Activated CD4-positive, alpha-beta T cell treated with anti-CD3 and anti-CD28 coated beads, Interleukin-2, amount 50 U/mL, for 16 hours (primary cell): ENCODE measurements around the gene MTHFS.
"Not testable (repeated sequence)": the region's sequence is repeated elsewhere in the genome, so short reads cannot be mapped to it uniquely, and the experiment has no call there.

Experiments
- DNase-seq: peaks from one replicate; pipeline ENCODE4 v3.0.0-alpha.2; 2020

The MTHFS gene

DNA sequence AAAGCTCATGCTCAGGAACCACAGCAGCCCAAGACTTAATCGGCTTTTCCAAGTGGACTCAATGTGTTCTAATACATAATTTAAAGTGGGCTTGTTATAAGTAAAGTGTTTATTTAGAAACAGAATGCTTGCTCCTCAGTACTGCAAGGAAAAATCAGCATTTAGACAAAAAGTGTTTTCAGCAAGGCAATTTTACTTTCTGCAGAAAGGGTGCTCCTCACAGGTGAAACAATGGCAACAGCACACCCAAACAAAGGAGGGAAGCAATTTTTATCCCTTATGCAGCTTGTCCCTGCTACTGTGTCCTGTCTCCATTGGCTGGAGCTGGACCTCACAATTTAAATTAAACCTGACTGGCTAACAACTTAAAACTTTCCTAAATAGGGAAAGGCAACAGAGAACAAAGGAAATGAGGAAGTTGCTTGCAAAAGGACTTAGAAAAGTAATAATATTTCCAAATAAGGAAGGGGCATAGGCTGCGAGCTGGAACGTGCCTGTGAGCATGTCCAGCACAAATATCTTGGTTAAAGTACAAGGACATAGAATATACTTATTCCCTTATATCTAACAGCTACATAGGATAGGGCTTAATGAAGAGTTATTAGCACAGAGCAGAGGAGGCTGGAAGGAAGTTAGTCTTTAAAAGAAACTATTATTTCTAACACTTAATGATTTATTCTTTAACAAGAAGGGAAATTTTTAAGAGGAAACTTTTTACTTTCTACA is 19.1 kb upstream of the MTHFS start:
- DNase-seq: not testable (repeated sequence)

DNA sequence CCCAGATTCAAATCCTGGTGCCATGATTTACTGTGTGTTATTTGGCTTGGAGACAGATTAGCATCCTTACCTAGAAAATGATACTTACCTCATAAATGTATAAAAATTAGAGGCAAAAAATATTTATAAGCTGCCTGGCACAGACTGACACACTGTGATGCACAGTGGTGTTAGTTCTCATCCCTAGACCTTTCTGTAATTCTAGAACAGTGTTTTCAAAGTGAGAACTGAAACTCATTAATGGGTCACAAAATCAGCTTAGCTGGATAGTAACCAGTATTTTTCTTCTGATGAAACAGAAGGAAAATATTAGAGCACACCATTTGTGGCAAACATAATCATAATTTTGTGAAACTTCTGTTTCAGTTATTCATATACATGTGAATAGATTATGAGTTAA is 17.9 kb upstream of the MTHFS start:
- DNase-seq: no peak

DNA sequence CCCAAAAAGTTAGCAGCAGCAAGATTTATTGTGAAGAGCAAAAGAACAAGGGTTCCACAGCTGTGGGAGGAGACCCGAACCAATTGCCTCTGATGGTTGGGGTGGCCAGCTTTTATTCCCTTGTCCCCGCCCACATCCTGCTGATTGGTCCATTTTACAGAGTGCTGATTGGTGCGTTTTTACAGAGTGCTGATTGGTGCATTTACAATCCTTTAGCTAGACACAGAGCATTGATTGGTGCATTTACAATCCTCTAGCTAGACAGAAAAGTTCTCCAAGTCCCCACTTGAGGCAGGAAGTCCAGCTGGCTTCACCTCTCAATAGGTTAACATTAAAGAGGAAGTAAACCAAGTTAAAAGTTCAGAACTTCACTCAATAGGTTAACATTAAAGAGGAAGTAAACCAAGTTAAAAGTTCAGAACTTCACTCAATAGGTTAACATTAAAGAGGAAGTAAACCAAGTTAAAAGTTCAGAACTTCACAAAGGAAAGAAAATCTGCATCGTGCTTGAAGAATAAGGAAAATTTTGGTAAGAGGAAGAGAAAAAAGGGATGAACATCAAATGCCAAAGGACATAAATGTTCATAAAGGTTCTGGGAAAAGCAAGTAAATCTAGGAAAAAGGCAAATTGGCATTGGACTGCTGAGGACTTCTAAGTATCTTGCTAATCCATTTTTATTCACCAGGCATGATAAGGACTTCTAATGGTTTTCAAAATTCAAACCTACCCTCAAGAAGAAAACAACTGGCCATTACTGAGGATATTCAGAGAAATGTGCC is 12.9 kb upstream of the MTHFS start:
- DNase-seq: not testable (repeated sequence)

DNA sequence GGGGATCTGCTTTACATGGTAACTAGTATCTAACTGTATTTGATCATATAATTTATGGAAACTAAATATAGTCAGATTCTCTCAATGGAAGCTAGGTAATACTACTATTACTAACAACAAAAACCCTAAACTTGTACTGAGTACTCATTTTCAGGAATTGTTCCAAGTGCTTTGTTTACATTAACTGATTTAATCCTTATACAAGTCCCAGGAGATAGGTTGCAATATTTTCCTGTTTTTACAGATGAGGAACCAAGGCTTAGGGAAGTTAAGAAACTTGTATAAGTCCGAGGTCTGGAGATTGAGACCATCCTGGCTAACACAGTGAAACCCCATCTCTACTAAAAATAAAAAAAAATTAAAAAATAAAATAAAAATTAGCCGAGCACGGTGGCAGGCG is 7.5 kb upstream of the MTHFS start:
- no peak for DNase-seq

DNA sequence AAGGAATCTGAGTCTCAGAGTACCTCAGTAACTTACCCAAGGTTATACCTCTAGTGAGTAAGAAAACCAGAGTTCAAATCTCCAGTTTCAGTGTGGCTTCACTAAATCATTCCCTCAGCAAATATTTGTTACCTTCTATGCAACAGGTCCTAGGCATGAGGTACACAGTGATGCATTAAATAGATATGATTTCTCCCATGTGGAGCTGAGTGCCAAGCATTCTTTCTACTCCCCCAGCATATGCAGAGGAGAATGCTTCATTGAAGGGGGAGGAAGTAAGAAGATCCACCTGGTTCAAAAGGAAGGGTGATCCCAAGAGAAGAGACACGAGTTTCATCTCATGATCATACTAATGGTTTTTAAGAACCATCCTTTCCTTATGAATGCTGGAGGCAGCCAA is 6.8 kb upstream of the MTHFS start:
- DNase-seq: no peak

DNA sequence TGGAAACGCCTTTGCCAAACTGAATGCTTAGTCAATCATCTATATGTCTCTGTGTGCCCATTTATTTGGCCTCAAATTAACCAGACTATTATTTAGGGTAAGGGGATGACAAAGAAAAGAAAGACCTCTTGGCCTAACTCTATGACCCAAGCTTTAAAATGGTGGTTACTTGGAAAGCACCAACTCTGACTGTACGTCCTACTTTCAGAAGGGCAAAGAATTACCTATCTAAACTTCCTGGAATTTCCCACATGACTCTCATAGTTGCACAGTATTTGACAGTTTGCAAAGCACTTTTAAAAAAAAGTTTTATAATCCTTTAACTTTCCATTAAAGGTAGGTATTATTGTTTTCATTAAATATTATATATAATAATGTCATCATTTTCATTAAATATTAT is 6.3 kb upstream of the MTHFS start:
- DNase-seq: peak; percentile 17

DNA sequence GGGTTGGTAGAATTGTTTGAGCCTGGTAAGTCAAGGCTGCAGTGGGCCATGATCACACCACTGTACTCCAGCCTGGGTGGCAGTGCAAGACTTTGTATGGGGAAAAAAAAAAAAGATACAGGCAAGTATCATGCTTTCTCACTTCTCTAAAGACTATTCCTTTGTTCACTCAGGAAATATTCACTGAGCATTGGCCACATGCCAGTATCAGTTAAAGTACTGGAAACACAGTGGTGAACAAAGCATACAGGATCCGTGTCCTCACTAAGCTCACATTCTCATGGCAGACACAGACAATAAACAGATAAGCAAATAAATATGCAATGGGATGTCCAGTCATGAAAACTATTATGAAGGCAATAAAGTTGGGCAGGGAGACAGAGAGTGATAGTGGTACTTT is 5.1 kb upstream of the MTHFS start:
- DNase-seq: no peak

DNA sequence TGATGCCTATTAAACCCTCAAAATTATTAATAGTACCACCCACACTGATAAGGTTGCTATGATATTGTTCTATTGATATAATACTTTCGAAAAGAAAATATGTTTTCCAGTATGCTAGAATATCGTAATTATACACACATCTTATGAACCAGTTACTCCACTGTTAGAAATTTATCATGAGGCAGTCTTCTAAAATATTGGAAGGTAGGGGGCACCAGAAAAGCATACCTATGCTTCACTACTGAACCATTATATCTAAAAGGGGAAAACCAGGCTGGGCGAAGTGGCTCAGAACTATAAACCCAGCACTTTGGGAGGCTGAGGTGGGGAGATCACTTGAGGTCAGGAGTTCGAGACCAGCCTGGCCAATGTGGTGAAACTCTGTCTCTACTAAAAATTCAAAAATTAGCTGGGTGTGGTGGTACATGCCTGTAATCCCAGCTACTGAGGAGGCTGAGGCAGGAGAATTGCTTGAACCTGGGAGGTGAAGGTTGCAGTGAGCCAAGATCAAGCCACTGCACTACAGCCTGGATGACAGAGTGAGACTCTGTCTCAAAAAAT is 4.1 kb upstream of the MTHFS start:
- DNase-seq: not testable (repeated sequence)

DNA sequence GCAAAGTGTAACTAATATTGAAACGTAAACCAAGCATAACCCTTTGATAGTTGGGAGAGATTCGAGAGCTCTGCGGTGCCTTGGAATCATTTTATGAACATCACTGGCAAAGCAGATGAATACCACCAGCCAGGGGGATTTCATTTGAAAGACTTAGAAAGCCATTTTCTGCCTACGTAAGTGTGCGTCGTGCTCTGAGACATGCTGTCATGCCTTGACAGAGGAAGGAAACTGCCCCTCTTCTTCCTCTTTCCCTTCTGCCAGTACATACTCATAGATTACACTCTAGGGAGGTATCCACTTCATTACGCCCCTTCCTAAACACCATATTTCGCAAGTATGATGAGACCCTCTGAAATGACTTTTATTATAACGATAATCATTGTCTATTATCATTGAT is 3.3 kb upstream of the MTHFS start:
- no peak for DNase-seq

DNA sequence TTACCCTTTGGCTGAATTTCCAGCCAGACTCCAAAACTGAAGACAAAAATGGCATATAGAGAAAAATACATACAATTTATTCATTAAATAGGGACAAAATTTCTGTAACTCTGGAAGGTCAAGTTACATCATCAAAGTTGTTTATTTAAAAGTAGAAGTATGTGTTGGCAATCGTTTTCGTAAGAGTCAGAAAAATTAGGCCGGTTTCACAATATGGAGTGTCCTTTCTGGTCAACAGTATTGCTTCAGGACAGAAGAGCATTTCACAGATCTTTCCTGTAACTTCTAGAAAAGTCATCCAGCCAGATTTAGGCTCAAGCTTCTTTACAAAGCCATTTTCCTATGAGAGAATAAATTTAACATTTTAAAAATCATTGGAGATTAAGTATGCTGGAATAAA is 2.0 kb upstream of the MTHFS start:
- DNase-seq: not testable (repeated sequence)

DNA sequence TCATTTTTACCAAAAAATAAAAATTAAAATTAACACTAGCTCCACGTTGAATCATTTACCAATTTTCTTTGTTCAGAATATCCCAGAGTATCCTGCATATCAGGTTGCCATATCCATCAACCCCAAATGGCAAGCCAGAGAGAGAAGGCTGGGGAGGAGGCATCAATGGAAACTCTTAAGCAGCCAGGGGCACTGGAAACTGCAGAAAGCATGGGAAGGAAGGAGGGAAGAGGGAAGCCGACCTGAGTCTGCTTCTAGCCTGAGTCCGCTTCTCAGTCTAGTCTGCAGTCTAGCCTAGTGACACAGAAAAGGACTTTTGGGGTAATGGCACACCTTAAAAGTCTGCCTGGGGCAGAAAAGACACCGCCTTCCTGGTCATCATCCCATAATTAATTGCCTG is 1.6 kb upstream of the MTHFS start:
- DNase-seq: no peak

DNA sequence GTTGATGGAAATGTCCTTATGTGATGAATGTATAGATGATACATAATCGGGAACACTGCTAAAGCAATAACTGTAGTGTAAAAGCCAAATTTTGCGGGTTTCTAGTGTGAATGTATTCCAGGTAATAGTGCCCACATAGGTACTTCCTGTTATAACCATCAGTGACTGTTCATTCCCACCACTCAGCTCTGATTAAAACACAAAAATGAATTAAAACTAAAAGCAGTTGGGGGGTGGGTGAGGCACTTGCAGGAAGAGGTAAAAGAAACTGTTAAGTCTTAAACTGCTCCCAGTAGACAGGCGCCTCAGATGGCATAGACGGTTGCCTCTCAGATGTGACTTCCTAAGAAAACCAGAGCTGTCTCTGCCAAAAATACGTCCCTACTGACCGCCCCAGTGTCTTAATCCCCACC is 893 bp upstream of the MTHFS start:
- DNase-seq: peak; percentile 66

DNA sequence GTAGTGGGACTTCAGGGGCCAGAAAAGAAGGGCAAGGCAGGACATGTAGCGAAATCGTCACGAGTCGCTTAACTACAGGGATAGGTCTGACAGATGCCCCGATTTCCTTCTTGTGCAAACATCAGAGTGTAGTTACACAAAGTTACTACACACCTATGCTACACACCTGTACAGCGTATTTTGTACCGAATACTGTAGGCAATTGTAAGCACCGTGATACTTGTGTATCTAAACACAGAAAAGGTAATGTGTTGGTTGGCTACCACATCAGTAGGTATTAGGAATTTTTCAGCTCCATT is 515 bp upstream of the MTHFS start:
- no peak for DNase-seq

DNA sequence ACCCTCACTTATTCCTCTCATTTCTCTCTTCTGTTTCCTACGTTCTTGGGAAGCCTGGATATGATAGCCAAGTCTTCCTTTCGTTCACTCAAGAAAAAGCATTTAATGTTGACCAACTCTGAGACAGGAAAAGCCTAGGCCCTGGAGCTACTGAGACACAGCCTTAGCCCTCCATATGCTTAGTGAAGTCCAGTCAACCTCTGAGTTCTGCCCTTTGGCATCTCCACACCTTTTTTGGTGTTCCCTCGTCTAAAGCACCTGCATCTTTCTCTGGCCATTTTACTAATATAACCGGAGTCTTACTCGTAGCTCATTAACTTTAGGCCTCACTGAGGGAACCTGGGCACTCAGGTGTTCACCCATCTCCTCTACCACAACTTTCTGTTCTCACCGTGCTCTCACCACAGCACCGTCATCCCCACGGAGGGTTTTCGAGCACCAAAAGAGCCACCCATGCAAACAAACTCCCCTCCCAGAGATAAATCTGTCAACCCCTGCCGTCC is 632 bp downstream of the MTHFS start:
- no peak for DNase-seq

DNA sequence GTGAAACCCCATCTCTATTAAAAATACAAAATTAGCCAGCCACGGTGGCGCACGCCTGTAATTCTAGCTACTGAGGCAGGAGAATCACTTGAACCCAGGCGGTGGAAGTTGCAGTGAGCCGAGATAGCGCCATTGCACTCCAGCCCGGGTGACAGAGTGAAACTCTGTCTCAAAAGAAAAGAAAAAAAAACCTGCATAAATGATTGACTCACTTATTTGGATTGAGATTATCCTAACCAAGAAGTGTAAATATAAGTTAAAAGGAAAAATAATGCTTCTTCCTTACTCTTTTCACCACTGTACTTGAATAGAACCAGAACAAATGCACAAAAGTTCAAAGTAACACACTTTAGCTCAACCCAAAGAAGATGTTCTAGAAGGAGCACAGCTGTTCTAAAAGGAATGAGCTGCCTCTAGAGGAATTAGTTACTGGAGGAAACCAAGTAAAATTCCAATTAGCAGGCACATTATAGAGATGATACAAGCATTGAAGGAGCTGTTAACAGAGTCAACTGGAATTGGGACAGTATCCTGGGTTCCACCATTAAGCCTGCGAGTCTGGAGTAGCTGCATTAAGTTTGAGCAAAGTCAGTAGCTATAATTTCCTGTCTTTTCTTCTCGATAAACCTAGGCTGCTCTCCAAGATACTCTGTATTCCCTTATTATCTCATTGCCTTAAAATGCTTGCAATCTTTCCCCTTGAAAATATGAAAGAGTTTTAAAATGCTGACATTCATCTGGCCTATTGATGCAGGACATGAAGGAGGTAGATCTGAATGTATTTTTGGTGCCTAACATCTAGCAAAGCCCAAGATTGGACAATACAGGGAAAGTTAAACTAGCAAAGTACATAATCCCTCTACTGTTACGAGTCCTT is 9.5 kb downstream of the MTHFS start:
- DNase-seq: no peak

DNA sequence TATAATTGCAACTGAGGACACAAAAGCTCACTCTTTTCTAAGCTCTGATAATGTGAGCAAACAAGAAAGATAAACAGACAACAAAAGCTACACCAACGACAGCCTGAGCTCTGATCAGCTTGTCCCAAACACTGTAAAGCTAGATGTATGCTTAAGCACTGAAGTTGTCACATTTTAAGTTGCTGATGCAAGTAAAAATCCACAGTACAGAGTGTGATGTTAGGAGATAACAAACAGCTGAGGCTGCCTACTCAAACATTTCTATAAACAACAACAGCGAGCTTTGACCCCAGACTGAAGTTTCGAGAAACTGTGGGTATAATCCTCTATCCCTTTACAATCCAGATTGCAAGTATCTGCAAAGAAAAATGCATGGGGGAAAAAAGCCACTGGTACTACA is 10.7 kb downstream of the MTHFS start:
- DNase-seq: no peak

DNA sequence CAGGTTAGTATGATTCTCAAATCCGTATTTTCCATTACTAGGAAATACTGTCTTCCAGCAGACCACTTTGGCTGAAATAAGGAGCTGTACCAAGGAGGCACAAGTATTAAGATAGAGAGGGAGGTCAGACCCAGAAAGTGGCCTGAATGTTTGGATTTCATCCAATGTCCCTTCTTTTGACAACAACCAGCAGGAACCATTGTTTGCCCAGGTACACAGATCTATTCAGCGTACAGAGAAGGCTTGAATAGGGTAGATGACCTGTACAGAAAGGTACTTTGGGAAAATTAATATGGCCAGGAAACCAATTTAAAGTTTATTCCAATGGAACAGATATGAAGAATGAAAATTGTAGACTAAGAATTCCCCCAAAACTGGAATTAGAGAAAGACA is 12.6 kb downstream of the MTHFS start:
- no peak for DNase-seq

DNA sequence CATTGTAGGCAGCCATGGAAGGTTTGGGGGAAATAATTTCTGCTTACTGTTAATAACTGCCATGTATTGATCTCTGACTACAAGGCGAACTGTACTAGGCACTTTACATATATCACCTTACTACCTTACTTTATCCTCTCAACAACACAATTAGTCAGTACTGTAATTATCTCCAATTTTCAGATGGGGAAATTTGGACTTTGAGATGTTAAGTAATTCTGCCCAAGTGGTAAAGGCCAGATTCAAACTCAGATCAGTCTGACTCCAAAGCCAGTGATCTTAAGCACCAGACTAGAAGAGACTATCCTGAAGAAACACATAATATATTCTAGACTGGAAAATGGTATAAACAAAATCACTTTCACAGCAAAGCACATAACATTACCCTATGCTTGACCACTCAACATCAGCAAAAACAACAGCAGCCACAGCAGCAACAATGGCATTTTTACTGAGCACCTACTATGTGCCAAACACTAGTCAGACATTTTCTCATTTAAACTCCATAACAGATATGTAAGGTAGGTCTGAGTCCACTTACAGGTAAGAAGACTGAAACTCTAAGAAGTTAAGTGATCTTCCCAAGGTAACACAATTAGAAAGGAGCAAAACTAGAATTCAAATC is 13.1 kb downstream of the MTHFS start:
- no peak for DNase-seq

DNA sequence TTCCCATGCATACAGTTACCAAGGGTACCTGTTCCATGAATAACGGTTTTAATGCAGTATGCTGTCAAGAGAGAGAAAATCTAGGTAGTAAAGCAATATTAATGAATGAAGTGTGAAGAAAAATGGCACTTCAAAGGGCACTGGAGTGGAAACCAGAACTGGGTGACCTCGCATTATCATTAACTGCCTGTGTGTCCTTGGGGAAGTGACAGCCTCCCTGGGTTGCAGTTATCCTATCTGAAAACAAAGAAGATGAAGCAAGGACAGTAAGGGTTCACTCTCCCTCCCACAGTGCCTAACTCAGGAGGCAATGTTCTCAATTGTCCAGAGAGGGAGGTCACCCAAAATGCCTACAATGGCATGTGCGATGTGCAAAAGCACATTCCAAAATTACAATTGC is 15.1 kb downstream of the MTHFS start:
- DNase-seq: no peak

DNA sequence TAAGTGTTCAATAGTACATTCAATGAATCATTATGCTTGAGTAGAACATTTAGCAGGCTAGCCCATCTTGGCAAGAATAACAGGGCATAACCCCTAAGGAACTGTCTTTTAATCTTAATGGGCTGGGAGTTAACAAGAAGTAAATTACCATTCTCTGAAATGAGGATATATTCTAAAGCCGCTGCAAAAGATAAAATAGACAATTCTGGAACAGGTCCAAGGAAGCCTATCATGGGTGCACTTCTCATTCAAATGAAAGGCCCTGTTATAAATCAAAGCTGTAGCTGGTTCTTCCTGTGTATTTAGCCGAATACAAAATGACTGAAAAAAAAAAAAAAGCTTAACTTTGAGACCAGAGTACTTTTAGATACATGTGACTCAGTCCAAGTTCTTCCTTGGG is 15.6 kb downstream of the MTHFS start:
- DNase-seq: no peak

DNA sequence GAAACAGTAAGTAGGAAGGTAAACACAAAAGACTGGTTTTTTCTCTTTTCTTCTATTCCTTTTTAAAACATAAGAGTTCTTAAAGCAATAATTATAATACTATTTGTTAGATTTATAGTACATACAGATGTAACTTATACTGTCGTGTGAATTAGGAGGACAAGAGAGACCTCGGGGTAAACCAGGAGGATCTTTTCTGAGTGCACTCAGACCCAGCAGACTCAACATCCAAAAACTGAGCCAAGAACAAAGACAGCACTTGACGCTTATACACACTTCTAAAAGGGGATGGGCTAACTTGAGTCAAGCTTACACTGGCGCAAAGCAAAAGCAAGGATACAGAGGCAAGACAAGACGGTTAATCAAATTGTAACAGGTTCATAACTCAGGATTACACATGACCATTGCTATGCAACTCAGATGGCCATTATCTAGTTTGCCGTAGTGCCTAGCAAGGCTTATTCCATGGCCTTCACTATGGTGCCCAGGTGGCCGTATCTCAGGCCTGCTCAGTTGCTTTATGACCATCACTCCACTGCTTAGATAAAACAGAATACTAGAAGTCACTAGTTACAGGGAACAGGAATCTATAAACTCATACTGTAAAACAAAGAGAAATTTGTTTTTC is 18.6 kb downstream of the MTHFS start:
- DNase-seq: no peak

DNA sequence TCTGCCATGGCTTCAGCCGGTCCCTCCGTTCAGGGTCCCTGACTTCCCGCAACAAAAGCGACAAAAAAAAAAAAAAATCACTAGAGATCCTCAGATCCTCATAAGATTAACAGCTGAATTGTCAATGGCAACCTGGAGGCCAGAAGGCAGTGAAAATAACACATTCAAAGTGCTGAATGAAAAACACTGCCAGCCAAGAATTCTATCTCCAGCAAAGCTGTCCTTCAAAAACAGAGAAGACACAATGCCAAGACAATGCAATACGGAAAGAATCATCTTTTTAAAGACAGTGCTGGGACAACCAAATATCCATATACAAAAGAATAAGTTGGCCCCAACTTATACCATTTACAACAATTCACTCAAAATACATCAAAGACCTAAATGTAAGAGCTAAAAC is 21.6 kb downstream of the MTHFS start:
- DNase-seq: no peak
